Endometrial microvascular endothelial cells (primary cell): ENCODE measurements around the gene LFNG. TPM values are rescaled to one million over a fixed set of nuclear protein-coding genes. Genes with fewer than 3 reads are reported as not detected.
"Not testable (repeated sequence)": the region's sequence is repeated elsewhere in the genome, so short reads cannot be mapped to it uniquely, and the experiment has no call there.

Source experiments
- in situ Hi-C: cut with HindIII; loops from 2 replicates; pipeline ENCODE4 v1.10.0; 2017; ENCODE audit warnings: low sequenced_read_pairs, low pct_unique_long_range_greater_than_20kb; ENCODE audit errors: inconsistent ontology term
- total RNA-seq: library from RNA; depleted of rRNA; stranded (reverse); fragments of >200 nt; gene quantifications from one replicate; pipeline ENCODE4 v1.2.3, GENCODE V29; 2015; ENCODE audit errors: inconsistent ontology term

LFNG gene
- total RNA-seq, 1 donor from 2014 or later = 2.5 TPM

DNA sequence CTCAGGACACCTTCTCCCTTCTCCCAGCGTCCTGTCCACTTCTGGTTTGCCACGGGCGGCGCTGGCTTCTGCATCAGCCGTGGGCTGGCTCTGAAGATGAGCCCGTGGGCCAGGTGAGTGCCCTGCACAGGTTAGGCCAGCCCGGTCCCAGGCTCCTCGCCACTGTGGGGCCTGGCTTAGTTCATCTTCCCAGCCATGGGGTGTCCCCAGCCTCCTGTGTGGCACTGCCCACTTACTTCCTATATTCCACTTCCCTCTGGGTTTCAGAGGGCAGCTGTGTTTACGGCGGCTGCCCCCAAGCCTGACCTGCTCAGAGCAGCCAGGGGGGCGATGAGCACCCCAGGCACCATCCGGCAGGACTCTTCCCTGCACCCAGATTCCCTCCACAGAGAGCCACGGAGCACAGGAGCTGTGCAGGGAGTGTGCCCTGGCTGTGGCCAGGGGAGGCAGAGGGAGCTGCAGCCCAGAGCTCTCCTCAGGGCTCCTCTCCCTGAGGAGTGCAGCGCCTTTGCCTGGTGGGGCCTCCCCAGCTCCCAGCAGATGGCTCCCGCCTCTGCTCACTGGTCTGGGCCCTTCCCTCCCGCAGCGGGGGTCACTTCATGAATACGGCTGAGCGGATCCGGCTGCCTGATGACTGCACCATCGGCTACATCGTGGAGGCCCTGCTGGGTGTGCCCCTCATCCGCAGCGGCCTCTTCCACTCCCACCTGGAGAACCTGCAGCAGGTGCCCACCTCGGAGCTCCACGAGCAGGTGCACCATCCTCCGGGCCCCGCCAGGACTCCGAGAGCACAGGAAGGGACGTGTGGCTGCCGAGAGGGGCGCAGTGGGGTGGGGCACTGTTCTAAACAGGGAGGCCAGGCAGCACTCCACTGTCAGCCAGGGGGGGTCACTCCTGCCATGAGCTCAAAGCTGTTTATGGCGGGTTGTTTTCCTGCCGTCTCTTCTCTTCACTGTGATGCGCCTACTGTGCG, 6.4 kb downstream of the LFNG start:
- in situ Hi-C loops = no loop called here

DNA sequence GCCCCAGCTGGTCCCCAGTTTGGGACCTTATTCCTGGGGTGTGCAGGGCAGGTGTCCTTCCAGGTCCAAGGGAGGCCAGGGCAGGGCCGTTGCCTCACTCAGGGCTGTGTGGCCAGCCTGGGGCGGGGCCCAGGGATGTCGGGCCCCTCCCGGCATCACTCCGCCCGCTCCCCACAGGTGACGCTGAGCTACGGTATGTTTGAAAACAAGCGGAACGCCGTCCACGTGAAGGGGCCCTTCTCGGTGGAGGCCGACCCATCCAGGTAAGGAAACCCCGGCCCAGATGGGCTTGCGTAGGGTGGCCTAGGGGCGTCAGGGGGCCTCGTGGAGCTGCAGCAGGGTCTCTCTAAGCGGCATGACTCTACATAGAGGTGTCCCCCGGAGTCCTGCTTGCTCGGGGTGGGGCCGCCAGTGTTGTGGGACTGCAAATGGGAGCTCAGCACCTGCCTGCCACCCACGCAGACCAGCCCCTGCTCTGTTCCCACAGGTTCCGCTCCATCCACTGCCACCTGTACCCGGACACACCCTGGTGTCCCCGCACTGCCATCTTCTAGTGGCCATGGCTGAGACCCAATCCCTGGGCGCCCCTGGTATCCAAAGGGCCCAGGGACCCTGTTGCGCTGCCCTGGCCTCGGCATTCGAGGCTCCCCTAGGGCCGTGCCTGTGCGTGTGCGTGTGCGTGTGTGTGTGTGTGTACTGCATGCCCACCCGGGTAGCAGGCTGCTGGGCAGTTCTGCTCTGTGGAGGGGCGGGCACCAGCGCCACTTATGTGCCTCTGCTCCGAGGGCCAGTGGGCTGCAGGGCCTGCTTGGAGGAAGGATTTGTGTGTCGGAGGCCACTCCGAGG, 7.3 kb downstream of the LFNG start:
- in situ Hi-C loops = no loop called here

DNA sequence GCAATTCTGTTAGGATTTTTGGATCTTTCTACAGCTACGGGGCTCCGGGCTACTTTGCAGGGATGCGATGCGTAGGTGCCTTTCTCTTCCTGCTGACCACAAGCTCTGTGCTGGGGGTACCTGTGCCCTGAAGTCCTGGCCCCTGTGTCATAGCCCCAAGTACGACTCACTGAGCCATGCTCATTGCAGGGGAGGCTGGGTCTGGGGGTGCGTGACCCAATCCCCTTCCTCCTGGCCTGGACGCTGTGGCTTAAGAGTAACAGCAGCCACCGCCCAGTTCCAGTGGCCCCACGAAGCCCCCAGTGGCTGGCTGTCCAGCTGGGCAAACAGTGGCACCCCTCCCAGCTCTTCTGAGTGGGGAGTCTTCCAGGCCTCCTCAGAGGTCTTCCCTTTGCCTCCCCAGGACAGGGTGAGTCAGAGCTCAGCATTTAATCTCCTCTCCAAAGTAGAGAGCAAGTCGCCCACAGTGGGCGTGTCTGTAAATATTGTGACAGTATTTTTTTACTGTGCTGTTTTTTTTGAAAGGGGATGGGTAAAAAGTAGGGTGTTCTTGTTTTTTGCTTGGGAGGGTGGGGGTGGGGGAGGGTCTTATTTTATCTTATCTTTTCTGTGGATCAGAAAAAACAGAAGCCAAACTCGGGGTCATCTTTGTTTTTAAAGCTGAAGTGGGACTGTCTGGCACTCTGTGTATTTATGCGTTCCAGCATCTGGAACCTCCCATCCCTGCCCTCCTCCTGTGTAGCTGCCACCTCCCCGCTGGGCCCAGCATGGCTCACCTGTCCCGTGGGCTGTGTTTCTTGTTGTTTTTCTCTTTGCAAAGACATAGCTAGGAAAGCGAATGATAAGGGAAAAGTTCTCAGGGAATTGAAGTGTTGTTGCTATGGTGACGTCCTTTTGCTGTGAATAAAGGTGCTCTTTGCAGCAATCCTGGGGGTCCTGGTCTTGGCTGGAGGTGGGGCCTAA, 8.2 kb downstream of the LFNG start:
- in situ Hi-C loops = no loop called here

GRCh38 chr7:2528481-2529095, 9.0 kb downstream of the LFNG start:
- in situ Hi-C loops = no loop called here

DNA sequence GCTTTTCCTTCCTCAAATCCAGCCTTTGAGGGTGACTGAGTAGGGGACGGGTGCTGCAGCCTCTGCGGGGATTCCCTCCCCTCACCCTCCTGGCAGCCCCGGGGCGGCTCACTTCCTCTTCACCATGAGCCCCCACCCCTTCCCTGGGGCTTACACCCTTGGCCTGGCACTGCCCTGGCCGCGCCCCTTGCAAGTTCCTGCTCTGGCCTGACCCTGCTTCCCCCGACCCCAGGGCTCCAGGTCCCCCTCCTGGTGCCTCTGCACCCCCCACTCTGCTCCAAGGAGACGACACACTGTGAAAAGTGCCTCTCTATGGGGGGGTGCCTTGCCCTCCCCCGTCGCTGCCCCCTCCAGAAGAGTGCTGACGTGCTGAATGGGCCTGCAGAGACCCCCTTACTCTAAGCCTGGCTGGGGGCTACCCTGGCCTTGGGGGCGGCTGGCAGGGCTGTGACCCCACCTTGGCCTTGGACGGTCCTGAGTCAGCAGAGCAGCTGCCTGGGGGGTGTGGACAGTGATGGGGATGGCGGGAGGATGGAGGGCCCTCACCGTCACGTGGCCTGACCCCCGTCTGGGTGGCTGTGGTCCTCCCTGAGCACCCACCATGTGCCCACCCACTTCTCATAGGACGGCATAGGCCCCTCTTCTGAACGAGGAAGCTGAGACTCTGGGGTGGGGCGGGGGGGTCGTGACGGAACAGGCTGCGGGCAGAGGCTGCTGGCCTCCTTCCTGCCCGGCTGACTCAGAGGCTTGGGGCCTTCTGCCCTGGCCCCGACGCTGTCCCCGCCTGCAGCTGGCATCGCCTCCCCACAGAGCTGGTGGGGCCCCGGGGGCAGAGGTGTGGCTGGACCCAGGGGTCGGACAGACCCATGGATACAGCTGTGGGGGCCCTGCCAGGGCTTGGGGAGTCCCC, 9.8 kb downstream of the LFNG start:
- in situ Hi-C loops = no loop called here

DNA sequence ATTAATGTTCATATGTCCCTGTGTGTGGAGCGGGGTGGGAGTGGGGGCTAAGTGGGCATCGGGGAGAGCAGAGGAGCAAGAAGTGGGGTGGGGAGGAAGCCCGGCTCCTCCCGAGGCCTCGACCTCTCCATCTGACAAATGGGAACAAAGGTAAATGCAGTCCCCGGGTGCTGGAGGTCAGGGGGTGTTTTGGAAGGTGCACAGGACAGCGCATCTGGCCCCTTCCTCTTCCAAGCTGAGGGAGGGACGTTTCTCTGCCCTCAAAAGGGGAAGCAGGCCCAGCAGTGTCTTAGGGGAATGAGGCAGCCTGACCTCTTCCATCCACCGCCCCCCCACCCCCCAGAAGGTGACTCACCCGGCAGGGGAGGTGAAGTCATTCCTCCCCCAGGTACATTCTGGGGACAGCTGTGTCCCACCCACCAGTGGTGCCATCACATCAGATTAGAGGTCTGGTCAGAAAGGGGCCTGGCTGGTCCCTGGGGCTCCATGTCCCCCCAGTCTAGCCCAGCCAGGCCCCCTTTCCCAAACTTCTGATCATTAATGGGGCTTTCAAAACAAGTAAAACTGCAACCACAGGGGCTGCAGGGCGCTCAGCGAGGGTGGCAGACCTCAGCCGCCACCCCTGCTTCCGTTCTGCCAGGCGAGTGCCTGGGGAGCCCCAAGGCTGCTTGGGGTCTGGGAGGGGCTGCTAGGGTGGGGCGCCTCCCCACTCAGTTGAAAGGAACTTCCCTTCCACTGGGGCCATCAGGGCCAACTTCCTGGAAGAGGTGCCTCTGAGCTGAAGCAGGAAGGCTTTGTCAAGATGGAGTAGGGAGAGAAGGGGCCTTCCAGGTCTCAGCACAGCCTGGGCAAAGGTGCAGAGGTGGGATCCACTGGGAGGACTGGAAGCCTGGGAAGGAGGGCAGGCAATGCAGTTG, 10.8 kb downstream of the LFNG start:
- in situ Hi-C loops = no loop called here

DNA sequence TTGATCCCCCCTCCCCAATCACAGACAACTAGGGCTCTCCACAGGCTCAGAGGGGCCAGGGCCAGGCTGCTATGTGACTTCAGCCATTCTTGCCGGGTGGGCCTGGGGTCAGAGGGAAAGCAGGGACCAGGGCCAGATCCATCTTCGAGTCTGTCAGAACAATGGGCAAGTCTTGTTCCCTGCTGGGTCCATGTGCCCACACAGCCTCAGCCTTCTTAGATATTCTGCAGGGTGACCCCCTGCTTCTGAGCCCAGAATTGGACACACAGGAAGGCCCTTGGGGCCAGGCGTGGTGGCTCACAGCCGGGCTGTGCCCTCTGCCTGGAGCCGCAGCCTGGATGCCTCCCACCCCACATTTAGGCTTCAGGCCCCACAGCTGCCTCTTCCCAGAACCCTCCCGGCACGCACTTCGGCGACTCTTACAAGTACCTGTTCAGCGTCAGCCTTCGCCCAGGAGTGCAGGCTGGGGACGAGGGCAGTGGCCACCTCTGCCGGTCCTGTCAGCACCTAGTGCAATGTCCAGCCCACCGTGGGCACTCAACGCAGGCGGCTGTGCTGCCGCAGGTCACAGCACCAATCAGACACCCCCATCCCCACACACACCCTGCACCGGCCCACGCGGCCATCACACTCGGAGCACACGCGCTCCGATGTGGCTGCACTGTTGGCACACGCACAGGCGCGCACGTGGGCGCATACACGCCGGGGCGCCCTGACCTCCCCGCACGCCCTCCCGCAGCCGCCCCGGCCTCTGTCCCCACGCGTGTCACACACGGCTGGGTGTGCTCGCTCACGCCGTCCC, 11.6 kb downstream of the LFNG start:
- in situ Hi-C loops = not testable (repeated sequence)

GRCh38 chr7:2531796-2532110, 12.2 kb downstream of the LFNG start:
- in situ Hi-C loops = not testable (repeated sequence)

- in situ Hi-C loops = not testable (repeated sequence)
Measured at GRCh38 chr7:2532199-2532772, 12.7 kb downstream of the LFNG start.

DNA sequence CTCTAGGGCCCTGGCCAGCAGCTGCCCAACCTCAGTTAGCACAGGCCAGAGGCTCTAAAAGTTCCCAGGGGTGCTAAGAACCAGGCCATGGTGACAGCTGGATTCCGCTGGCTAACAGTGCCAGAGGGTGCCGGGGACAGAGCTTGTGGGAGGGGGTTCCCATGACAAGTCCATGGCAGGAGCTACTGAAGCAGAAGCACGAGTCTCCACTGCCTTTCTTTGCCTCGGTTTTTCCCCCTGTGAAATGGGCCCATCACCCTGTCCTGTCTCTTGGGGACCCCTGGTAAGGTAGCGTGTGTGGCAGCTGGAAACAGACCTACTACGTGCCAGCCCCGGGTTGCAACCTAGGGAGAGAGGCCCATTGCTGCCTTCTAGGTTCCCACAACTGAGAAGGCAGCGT, 13.2 kb downstream of the LFNG start:
- in situ Hi-C loops = not testable (repeated sequence)

DNA sequence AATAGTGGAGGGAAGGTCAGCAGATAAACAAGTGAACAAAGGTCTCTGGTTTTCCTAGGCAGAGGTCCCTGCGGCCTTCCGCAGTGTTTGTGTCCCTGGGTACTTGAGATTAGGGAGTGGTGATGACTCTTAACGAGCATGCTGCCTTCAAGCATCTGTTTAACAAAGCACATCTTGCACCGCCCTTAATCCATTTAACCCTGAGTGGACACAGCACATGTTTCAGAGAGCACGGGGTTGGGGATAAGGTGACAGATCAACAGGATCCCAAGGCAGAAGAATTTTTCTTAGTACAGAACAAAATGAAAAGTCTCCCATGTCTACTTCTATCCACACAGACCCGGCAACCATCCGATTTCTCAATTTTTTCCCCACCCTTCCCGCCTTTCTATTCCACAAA, 14.0 kb downstream of the LFNG start:
- in situ Hi-C loops = not testable (repeated sequence)

- in situ Hi-C loops = not testable (repeated sequence)
Measured at GRCh38 chr7:2534214-2534613, 14.6 kb downstream of the LFNG start.

DNA sequence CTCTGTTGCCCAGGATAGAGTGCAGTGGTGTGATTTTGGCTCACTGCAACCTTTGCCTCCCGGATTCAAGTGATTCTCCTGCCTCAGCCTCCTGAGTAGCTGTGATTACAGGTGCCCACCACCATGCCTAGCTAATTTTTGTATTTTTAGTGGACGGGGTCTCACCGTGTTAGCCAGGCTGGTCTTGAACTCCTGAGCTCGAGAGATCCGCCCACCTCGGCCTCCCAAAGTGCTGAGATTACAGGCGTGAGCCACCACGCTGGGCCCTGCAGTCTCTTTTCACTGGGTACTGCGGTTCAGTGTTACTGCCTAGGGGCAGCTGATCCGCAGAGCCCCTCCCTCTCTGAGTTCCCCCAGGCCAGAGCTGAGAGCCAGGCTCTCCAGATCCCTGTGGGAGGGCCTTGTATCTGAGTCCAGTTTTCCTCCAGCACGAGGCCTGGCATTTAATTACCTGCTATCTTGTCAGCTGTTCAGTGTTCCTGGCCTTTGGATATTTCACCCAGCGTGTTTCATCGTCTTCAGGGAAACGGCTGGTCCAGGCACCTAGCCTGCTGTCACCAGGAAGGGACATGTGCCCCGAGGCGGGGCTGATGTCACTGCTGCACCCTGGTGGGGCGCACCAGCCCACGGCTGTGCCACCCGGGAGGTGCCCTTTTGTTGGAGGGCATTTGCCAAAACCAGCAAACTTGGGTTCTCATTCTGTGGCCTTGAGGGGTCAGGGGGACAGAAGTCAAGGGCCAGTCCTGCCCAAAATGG, 16.5 kb downstream of the LFNG start:
- in situ Hi-C loops = not testable (repeated sequence)

GRCh38 chr7:2537981-2538851, 18.6 kb downstream of the LFNG start:
- in situ Hi-C loops = no loop called here
